Tongue (tissue), 2 donors: ENCODE results near the gene CCSER1. TPM values are rescaled to one million over a fixed set of nuclear protein-coding genes. Genes with fewer than 3 reads are reported as not detected.
"Not testable (repeated sequence)": the region's sequence is repeated elsewhere in the genome, so short reads cannot be mapped to it uniquely, and the experiment has no call there.

ENCODE experiments used
- DNase-seq: peaks from one replicate; pipeline ENCODE4 v3.0.0-alpha.2; 2015
- total RNA-seq: library from RNA; depleted of rRNA; stranded (reverse); fragments of >200 nt; gene quantifications from one replicate; pipeline ENCODE4 v1.2.3, GENCODE V29; 2014

The CCSER1 gene
- total RNA-seq, 1 donor from 2014 or later = 19.9 TPM

GRCh38 chr4:91065117-91065516, 937.9 kb downstream of the CCSER1 start:
- no peak for DNase-seq

GRCh38 chr4:91070736-91071135, 943.5 kb downstream of the CCSER1 start:
- DNase-seq = no peak

DNA sequence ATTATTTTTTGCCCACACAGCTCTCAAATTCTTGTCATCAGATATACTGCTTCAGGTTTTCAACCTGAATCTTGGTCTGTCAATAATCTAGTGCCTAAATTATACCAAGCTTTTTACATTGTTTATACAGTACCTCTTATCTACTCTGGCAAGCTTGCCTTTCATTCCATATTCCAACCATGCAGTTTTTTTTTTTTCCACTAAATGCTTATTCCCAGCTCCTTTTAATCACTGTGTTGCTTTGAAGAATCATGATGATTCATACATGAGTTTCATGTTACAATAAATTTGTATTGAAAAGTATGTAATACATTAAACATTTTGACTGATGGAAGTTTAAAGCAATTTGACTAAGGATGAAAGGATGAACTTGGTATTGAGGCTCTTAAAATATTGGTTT, 949.0 kb downstream of the CCSER1 start:
- no peak for DNase-seq

DNA sequence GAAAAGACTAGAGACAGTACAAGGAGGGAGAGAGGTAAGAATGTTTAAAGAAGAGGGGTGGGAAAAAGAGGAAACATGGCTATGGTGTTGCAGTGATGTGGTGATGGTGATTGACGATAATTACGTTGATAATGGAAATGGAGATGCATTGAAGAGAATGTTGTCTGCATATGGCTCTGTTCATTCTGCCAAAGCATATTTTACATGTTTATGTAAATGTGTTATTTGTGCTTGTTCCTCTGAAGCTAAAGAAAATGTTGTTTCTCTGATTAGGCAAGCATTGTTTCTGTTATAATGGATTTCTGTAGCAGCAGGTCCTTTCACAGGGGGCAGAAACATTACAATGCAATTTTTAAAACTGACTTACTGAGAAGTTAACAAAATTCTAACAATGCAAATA, 958.8 kb downstream of the CCSER1 start:
- no peak for DNase-seq

DNA sequence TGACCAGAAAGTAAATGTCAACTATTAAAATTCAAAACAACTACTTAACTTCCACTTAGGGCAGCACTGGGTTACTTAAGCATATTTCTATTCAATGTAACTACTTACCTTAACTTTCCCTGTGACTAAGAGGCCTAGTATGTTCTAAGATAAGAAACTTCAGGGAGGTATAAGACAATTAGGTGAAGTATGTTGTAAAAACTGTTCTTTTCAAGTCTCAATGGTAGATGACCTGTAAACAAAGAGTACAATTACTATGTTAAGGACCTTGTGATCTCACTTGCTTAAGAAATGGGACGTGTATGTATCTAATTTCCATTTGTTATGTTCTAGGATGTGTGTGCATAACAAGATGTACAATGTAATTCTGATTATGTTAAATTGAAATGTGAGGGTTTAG, 960.5 kb downstream of the CCSER1 start:
- no peak for DNase-seq

DNA sequence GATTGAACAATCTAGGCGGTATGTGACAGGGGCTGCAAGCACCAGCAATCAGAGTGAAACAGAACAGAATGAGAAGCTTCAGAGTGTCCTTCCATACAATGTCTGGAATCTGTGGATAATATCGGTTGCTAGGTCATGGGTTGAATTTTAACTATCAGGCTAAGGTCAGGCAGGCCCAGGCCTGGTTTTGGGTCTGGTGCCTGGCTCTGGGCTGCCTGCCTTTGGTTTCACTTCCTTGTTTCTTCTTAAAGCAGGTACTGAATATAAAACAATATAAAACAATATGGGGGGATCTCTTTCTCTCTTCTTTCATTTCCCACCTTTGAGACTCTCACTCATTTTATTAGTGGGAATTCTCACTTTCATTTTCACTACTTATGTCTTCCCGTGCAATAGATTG, 962.0 kb downstream of the CCSER1 start:
- no peak for DNase-seq

GRCh38 chr4:91092398-91092980, 965.3 kb downstream of the CCSER1 start:
- DNase-seq = peak; percentile 26

DNA sequence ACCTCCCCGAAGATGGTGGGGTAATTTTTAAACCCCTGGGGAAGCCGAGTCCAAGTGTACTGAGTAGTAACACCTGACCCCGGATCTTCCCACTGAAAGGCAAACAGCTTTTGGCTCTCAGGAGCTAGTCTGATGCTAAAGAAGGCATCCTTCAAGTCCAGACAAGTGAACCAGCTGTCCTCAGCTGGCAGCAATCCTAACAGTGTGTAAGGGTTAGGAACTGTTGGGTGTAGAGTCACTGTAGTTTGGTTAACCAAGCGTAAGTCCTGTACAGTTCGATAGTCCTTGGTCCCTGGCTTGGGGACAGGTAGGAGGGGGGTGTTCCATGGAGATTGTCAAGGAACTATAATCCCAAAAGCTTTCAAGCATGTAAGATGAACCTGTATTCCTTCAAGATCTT, 967.0 kb downstream of the CCSER1 start:
- DNase-seq = not testable (repeated sequence)

- no peak for DNase-seq
Measured at GRCh38 chr4:91099666-91100065, 972.5 kb downstream of the CCSER1 start.

DNA sequence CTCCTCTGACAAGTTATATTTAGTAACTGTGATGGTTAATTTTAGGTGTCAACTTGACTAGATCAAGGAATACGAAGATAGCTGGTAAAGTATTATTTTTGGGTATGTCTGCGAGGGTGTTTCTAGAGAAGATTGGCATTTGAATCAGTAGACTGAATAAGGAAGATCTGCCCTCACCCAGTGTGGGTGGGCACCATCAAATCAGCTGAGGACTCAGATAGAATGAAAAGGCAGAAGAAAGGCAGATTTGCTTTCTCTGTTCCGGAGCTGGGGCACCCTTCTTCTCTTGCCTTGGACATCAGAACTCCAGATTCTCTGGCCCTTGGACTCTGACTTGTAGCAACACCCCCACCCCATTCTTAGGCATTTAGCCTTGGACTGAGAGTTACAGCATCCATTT, 981.6 kb downstream of the CCSER1 start:
- DNase-seq = no peak

DNA sequence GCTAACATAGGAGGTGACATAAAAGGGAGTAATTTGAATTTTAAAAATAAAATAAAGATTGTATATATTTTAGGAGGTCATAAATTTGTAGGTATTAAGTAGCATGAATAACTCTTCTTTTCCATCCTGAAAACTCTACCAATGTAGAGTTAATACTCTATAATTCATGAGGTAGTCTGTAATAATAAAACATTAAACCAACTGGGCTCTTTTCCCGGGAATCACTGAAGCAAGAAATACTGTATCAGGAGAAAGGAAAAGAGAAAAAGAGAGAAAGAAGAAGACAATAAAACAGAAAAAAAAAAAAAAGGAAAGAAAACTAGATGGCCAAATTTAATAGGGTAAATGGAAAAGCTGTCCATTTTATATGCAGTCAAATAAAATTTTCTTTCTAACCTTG, 984.4 kb downstream of the CCSER1 start:
- DNase-seq = no peak

GRCh38 chr4:91113130-91113706, 986.0 kb downstream of the CCSER1 start:
- DNase-seq = peak; percentile 45

DNA sequence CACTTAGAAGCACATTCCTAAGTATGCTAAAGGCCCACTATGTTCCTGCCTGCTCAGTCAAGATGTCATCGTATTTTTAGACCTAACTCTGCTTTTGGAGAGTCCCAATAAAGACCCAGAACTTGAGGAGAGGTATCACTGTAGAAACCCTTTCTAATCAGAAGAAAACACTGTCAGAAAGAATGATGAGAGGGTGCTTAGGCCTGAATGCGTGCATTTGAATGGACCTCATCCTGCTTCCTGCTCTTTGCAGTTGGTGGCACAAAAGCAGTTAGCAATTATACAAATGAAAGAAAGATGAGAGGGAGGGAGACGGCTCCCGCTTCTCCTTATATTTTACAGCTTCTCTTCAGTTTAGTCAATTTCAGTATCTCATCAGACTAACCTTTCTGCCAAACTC, 987.2 kb downstream of the CCSER1 start:
- DNase-seq = no peak

DNA sequence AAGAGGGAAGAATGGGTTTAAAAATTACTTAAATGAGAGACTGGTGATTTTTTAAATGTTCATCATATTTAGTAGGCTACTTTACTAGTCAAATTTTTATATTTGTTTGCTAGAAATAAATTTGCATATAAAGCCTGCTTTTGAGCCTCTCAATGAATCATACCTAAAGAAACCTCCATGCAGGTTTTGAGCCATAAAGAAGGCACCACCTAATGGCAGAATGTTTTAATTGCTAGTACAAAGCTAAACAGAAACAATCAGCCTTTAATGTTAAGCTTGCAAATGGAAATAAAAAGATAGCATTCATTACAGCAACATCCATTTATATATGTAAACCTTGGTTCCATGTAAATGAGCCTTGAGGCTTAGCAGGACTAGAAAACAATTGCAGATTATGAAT, 989.7 kb downstream of the CCSER1 start:
- no peak for DNase-seq

GRCh38 chr4:91118597-91118996, 991.4 kb downstream of the CCSER1 start:
- DNase-seq = no peak

DNA sequence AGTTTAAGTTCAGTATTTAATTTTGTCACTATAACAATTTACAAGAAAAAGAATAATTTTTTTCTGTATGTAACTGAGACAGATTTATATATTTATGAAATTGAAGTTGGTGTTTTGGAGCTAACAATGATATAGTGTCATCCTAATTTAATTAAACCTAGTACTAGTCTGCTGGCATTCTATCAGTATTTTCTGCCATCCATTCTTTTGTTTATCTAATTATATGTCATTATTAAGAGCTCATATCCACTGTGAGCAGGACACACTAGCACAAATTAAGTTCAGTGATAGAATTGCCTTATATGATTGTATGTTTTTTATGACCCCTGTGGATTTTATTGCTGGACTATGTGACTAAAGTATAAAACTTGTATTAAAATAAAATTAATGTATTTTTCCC, 996.5 kb downstream of the CCSER1 start:
- no peak for DNase-seq

DNA sequence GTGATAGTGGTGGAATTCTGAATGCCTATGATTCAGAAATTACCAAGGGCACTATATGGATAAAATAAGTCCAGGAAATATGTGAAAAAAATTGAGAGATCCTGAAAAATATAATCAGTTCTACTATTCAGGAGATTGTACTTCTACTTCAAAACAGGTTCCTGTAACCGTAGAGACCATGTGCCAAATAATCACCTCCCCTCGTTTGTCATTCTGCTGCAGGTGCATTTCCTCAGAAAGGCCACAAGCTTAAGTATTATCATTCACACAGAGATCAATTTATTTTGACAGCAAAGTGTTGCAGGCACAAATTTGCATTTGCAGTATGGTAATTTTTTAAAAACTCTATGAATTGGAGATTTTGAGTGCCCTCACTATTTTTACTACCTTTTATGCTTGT, 1000.0 kb downstream of the CCSER1 start:
- DNase-seq = no peak

DNA sequence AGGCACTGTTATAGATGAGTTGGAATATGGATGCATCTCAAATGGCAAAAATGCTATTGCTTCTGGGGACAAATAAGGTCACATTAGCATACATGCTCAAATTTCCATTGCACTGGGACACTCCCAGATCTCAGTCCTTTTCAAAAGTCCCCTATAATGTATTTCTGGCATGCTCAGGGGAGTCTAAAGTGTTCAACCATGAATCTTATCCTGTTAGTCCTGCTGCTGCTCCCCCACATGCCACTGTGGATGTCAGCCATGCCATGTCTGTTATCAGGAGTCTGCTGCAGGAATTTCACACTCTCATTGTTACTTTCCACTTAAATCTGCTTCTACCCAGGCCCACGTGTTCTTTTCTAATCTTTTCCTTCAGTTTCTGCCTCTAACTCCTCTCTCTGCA, 1000.6 kb downstream of the CCSER1 start:
- peak; percentile 12 for DNase-seq

- DNase-seq = no peak
Measured at GRCh38 chr4:91128519-91128918, 1001.3 kb downstream of the CCSER1 start.

- DNase-seq = no peak
Measured at GRCh38 chr4:91147067-91147466, 1019.9 kb downstream of the CCSER1 start.

- not testable (repeated sequence) for DNase-seq
Measured at GRCh38 chr4:91154041-91154440, 1026.8 kb downstream of the CCSER1 start.

GRCh38 chr4:91167864-91168653, 1040.9 kb downstream of the CCSER1 start:
- DNase-seq = not testable (repeated sequence)

DNA sequence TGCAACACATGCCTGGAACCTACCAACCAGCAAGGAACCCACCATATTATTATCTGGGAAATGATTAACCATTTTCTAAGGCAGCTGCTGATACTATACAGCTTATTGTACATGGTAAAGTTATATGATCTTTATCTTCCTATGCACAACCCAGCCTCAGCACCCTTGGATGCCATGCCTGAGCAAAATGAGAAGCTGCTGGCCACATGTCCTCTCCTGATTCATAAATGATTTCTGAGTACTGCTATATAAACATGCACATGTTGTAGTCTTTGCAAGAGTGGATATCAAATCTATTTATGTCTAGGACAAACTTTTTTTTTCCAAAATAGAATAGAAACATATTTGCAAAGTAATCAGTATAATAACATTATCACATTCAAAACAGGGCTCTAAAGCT, 1043.6 kb downstream of the CCSER1 start:
- no peak for DNase-seq

- no peak for DNase-seq
Measured at GRCh38 chr4:91171217-91171616, 1044.0 kb downstream of the CCSER1 start.
